ENCODE data around the gene AKAP6. TPM values are rescaled to one million over a fixed set of nuclear protein-coding genes. Genes with fewer than 3 reads are reported as not detected.
"Not testable (repeated sequence)": the region's sequence is repeated elsewhere in the genome, so short reads cannot be mapped to it uniquely, and the experiment has no call there.

AKAP6 gene
- total RNA-seq, 1 donor from 2014 or later: 158 TPM

DNA sequence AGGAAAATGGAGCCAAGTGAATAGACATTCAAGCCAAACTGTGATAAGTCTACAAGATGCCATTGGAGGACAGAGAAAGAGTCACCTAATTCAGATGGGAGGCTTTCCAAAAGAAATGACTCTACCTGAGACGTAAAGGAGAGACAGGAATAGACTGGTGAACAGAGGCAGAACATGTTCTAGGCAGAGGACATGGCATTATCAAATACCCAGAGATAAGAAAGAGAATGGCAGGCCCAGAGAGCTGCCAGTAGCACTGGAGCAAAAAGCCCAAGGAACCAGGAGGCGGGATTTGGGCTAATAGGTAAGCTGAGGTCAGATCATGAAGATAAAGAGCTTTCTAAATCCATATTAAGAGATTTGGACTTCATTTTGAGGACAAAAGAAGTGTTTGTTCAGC, 207.1 kb downstream of the AKAP6 start:
- no peak for DNase-seq

- DNase-seq: no peak
Observed at GRCh38 chr14:32537166-32537565, 208.1 kb downstream of the AKAP6 start.

DNA sequence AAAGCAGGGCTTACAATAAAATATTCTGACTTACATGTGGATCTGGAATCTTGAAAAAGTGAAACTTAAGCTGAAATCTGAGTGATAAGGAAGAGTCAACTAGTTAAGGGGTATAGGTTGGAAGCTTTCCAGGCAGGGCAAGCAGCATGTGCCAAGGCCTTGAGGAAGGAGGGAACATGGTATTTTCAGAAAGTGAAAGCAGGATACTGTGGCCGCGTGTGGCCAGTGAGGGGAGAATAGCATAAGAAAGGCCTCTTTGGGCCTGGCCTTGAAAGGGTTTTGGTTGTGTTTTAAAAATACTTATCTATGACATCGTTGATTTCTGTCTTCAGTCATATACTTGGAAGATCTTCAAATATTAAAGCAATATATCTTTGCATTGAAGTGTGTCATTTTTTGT, 213.4 kb downstream of the AKAP6 start:
- DNase-seq: no peak

DNA sequence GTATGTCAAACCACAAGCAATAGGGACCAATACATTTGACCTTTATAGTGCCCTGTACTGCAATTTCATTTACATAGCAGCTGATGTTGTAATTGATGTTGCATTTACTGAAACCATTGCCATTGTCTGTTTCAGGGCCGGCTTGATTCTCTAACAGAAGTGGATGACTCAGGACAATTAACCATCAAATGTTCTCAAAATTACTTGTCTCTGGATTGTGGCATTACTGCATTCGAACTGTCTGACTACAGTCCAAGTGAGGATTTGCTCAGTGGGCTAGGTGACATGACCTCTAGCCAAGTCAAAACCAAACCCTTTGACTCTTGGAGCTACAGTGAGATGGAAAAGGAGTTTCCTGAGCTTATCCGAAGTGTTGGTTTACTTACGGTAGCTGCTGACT, 216.0 kb downstream of the AKAP6 start:
- no peak for DNase-seq

DNA sequence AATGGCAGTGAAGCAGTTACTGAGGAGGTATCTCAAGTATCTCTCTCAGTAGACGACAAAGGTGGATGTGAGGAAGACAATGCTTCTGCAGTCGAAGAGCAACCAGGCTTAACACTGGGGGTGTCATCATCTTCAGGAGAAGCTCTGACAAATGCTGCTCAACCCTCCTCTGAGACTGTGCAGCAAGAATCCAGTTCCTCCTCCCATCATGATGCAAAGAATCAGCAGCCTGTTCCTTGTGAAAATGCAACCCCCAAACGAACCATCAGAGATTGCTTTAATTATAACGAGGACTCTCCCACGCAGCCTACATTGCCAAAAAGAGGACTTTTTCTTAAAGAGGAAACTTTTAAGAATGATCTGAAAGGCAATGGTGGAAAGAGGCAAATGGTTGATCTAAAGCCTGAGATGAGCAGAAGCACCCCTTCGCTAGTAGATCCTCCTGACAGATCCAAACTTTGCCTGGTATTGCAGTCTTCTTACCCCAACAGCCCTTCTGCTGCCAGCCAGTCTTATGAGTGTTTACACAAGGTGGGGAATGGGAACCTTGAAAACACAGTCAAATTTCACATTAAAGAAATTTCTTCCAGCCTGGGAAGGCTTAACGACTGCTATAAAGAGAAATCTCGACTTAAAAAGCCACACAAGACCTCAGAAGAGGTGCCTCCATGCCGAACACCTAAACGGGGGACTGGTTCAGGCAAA, 216.6 kb downstream of the AKAP6 start:
- DNase-seq: no peak

- no peak for DNase-seq
Observed at GRCh38 chr14:32546246-32546645, 217.1 kb downstream of the AKAP6 start.

DNA sequence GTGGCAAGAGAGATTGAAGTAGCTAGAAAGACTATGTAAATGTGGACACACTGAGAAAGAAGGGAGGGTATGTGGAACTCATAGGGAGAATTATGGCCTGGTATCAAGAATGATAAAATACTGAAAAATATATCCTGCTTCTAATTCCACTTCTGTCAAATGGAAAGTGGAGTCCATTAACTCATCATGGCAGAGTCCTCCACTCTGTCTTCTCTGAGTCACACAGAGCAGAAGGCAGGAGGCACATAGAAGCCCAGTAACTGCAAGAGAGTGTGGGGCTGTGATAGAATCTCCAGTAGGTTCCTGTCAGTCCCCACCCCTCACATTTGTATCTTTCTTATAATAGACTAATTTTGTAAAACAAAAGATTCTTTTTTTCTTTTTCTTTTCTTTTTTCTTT, 223.7 kb downstream of the AKAP6 start:
- DNase-seq: no peak

DNA sequence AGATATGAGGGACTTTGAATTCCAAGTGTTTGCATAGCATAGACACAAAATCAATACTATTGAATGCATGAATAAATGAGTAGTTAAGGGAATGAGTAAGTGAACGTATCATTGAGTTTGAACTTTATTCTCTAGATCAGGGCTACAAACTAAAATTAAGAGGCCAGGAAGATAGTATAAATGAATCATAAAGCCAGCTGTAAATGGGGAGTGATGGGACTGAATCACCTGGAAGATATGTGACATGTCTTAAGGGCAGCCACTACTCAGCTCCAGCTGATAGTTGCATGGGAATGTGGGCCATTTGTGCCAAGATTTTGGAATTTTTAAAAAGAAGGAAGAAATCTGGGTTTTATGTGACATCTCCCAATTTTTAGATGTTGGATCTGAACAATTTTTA, 229.9 kb downstream of the AKAP6 start:
- DNase-seq: no peak

DNA sequence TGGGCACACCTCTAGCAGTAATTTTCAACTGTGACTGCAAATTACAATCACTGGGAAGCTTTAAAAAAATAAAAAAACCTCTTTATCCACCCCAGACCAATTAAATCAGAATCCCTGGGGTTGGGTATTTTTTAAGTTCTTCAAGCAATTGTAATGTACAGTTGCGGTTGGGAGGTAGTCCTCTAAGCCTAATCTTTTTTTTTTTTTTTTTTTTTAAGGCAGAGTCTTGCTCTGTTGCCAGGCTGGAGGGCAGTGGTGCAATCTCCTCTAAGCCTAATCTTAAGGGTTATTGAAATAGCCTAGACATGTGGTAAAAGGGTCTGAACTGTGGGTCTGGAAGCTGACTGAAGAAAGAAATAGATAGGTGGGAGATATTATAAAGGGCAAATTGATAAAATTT, 230.5 kb downstream of the AKAP6 start:
- DNase-seq: no peak

DNA sequence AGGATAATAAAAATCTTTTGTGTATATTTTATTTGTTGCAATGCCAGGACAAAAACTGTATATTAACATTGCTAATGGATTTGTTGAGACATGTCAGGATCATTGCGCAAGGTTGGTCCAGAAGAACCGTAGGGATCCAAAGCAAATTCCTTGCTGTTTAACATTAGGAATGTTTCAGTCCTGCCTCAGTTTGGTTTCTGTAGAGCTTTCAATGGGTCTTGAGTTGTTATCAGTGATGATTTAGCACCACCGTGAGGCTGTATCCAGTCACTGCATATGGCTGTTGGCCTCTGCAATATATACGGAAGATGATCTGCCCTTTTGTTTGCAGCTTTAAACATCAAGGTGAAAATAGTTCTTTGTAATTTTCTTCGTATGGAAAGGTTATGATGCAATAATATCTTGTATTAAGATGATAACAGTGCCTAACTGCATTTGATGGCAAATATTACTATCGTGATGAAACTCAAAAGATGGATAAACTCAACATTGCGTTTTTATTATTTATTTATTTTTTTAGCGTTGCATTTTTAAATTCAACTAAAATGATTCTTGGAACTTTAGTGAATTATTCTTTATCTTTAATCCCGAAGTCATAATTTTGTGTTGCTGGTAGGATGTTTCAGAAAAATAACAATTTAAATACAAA, 231.2 kb downstream of the AKAP6 start:
- peak; percentile 33 for DNase-seq

GRCh38 chr14:32561520-32561919, 232.4 kb downstream of the AKAP6 start:
- no peak for DNase-seq

GRCh38 chr14:32564596-32564995, 235.5 kb downstream of the AKAP6 start:
- no peak for DNase-seq

GRCh38 chr14:32565256-32565655, 236.2 kb downstream of the AKAP6 start:
- no peak for DNase-seq

DNA sequence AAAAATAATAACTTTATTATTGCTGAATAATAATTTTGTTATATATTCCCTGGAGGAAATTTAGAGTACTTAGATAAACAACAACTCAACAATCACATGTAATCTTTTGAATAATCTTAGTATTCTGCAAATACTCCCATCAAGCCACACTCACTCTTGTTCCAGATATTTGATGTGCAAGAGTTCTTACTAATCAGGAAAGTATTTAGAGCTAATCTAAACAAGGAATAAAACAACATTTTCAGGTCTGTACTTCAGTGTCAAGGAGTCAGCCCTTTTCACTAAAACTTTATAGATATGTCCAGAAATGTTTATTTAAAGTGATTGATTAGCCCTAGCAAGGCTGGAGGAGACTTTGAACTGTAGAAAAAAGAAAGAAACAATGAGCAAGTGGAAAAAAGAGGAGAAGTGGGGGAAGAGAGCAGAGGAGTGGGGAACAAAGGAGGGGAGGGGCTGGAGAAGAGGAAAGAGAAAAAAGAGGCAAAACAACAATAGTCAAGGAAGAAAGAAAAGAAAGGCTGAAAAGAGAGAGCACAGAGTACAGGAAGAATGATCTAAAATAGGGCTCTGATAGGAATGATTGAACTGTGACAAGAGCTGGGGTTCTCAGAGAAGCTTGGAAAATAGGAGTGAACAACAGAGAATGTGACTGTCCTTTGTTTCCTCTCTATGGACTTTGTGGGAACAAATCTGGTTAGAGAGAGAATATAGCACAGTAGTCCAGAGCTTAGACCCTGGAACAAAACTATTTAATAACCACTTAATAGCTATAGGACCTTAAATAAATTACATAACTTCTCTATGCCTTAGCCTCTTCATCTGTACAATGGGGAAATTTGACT, 238.7 kb downstream of the AKAP6 start:
- DNase-seq: no peak

- DNase-seq: no peak
Observed at GRCh38 chr14:32571551-32571950, 242.5 kb downstream of the AKAP6 start.

DNA sequence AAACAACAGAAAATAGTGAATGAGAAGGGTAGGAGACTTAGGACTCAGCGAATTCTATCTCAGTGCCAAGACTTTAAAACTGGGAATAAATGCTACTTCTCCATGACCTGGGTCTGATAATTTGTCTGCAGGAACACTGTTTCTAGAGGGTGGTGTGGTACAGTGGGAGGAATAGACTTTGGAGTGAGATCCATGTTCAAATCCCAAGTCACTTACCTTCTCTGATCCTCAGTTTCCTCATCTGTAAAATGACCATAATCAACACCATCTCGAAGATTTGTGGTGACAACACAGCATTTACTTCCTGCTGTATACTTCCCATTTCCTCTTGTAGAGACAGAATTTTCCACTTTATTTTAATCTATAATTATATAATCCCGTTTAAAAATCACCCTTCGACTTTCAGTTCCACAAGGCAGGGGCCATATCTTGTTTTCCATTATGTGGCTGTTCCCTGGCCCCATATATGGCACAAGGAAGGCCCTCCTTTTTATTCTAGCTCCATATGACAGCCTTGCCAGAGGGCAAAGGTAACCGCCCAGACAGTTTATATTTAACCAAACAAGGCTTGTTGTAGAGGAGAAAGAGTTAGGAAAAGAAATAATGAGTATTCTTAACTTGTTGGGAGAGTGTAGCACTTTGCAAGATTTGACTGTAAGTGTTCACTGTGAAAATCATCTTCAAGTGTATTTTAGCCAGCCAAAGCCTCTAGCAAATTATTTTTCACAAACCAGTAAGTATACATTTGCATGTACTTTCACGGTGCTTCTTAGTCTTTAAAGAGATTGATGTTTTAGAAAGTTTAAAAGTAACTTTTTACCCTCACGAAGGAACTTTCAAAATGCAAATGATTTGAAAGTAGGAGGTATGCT, 243.1 kb downstream of the AKAP6 start:
- DNase-seq: no peak

DNA sequence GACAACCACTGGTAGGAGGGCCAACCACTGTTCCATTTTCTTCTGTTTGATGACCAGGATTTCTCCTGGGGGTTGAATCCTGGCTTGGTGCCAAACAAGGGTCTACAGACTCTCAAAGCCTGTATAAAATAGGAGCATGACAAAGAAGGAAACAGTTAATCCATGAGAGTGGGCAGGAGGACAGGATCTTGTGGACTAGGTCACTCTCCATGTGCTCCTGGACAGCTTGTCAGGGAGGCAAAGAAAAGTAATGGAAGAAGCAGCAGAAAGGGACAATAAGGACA, 243.7 kb downstream of the AKAP6 start:
- DNase-seq: no peak

- DNase-seq: no peak
Observed at GRCh38 chr14:32574269-32574668, 245.2 kb downstream of the AKAP6 start.

- peak; percentile 32 for DNase-seq
Observed at GRCh38 chr14:32576088-32576795, 247.1 kb downstream of the AKAP6 start.

GRCh38 chr14:32576977-32577376, 247.9 kb downstream of the AKAP6 start:
- no peak for DNase-seq

DNA sequence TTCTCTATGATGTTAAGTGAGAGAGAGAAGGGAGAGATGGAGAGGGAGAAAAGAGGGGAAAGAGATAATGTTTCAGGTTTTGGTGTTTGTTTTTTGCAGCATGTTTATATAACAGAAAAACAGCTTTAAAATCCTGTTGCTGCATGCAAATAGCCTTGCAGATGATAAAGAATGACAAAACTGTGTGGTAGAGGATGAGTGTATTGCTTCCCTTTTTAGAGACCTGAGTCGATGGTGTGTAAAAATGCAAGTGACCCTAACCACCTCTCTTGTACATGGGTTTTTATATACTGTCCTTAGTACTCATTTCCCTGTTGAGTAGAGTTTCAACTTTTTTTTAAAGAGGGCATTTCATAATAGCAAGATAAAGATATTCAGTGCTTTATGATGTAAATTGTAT, 249.1 kb downstream of the AKAP6 start:
- no peak for DNase-seq

DNA sequence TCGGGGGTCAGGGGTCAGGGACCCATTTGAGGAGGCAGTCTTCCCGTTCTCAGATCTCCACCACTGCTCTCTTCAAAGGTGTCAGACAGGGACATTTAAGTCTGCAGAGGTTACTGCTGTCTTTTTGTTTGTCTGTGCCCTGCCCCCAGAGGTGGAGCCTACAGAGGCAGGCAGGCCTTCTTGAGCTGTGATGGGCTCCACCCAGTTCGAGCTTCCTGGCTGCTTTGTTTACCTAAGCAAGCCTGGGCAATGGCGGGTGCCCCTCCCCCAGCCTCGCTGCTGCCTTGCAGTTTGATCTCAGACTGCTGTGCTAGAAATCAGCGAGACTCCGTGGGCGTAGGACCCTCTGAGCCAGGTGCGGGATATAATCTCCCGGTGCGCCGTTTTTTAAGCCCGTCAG, 254.3 kb downstream of the AKAP6 start:
- DNase-seq: not testable (repeated sequence)

Data from occipital lobe (tissue), 2 donors.